ENCODE measurements around the gene SHISA5. TPM values are rescaled to one million over a fixed set of nuclear protein-coding genes. Genes with fewer than 3 reads are reported as not detected.

SHISA5 gene
- total RNA-seq, 4 donors from 2014 or later = 64.1 to 90.6 (median 75.4) TPM

- TF ChIP-seq CTCF (IDR thresholded peaks at IDR 0.05; ENCODE audit: low read depth) = no peak
These were observed 30.9 kb downstream of the SHISA5 start for GRCh38 chr3:48472923-48473616.

DNA sequence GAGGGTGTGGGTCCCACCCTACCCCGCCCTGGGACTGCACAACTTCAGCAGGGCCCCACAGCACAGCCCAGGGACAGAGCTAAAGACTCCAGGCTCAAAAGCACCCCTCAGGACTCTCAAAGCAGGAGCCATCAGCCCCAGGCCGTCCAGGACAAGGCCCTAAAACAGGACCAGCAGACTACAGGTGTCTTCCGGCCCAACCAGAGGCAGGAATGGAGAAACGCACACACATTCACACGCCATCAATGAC, 31.4 kb downstream of the SHISA5 start:
- no peak for TF ChIP-seq CTCF (IDR thresholded peaks at IDR 0.05; ENCODE audit: low read depth)

- TF ChIP-seq CTCF (IDR thresholded peaks at IDR 0.05; ENCODE audit: low read depth) = no peak
These were observed 33.7 kb downstream of the SHISA5 start for GRCh38 chr3:48470286-48470685.

DNA sequence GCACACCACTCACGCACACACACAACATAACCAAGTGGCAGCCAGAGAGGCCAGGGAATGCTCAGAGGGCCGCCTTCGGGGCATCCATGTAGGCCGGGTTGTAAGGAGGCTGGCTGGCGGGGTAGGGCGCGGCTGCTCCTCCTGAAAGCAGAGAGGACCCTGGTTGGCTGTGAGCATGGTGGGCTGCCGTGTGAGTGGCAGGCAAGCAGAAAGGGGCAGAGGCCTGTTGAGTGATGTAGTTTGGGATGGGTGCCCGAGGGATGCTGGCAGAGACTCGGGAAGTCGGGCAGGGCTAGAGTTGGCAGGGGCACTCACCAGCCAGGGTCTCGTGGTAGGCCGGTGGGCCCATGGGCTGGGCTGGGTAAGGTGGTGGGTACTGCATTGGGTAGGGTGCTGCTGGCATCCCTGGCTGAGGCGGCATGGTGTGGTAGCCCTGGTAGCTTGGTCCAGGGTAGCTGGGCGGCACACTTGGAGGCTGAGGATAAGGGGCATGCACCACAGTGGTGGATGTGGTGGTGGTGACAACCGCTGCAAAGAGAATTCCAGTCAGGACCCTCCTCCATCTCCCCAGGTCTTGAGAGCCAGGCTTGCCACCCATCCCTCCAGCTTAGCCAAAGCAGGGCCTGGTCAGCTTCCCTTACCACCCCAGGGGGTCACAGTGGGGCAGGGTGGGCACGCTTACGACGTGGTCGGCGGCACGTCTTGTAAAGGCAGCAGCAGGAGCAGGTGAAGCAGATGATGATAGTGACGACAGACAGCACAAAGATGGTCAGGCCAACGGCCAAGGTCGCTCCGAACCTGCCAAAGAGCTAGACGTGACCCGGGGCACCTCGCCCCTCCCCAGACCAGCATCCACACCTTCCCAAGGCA, 34.7 kb downstream of the SHISA5 start:
- no peak for TF ChIP-seq CTCF (IDR thresholded peaks at IDR 0.05; ENCODE audit: low read depth)

DNA sequence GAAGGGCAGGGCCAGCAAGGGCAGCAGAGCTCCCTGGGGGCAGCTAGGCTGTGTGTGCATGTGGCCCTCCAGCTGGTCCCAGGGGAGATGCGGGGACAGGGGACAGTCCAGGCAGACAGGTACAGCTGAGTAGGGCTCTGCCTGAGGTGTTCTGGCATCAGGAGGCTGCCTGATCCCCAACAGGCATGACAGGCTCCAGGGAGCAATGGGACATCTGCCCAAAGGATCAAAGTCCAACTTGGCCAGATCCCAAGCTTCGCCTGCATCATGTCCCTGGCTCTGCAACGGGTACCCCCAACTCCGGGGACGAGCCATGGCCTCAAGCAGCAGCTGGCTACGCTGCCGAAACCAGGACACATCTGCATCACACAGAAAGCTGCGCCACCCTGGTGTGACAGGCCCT, 35.6 kb downstream of the SHISA5 start:
- TF ChIP-seq CTCF (IDR thresholded peaks at IDR 0.05; ENCODE audit: low read depth) = no peak

DNA sequence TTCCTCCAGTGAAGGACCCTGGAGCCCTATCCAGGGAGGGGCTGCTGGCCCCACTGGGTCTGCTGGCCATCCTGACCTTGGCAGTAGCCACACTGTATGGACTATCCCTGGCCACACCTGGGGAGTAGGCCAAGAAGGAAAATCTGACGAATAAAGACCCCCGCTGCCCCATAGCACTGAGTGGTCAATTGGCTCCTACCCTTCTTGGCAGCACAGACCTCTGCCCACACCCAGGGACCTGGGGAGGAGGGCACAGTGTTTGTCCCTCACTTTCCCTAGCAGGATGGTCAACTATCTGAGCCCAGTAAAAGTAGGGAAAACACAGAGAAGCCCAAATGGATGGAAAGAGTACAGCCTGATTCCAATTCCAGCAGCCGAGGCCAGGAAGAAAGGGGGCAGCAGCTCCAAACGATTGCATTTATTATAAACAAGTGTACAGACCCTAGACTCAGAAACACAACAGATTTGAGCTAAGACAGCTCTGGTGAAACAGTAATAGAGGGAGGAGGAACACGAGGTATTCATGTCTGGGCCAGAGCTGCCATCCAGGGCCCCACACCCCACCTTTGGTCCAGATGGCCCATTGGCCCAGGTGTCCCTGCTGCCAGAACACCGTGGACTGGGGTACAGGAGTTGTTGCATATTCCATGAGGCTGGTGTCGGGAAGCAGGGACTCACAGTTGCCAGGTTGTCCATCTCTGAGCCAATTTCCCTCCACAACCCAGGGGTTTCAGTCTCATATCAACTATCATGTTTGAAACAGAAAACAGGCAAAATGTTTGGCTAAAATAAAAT, 36.3 kb downstream of the SHISA5 start:
- TF ChIP-seq CTCF (IDR thresholded peaks at IDR 0.05; ENCODE audit: low read depth) = no peak

DNA sequence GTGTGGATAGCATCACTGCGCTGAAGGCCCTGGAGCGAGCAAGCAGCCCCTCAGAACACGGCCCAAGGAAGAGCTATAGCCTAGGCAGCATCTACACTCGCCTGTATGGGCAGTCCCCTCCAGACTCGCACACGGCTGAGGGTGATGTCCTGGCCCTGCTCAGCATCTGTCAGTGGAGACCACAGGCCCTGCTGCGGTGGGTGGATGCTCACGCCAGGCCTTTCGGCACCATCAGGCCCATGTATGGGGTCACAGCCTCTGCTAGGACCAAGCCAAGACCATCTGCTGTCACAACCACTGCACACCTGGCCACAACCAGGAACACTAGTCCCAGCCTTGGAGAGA, 36.9 kb downstream of the SHISA5 start:
- no peak for TF ChIP-seq CTCF (IDR thresholded peaks at IDR 0.05; ENCODE audit: low read depth)
